Measurements from ENCODE around the gene EBF3.

EBF3 gene

GRCh38 chr10:129959544-129960480, 4.3 kb downstream of the EBF3 start:
- DNase-seq (ENCODE audit: low read depth in 2 of 2), result no peak

- no peak for DNase-seq (ENCODE audit: low read depth in 2 of 2)
Observed at GRCh38 chr10:129958629-129959543, 5.2 kb downstream of the EBF3 start.

- DNase-seq (ENCODE audit: low read depth in 2 of 2), result no peak
Observed at GRCh38 chr10:129958148-129958628, 5.9 kb downstream of the EBF3 start.

GRCh38 chr10:129956876-129957673, 7.0 kb downstream of the EBF3 start:
- DNase-seq (ENCODE audit: low read depth in 2 of 2), result no peak

GRCh38 chr10:129956286-129956670, 7.8 kb downstream of the EBF3 start:
- DNase-seq (ENCODE audit: low read depth in 2 of 2), result no peak

GRCh38 chr10:129955601-129956285, 8.3 kb downstream of the EBF3 start:
- no peak for DNase-seq (ENCODE audit: low read depth in 2 of 2)

GRCh38 chr10:129954492-129955315, 9.4 kb downstream of the EBF3 start:
- no peak for DNase-seq (ENCODE audit: low read depth in 2 of 2)

- DNase-seq (ENCODE audit: low read depth in 2 of 2), result peak; percentile 55 to 62
Observed at GRCh38 chr10:129953119-129954051, 10.7 kb downstream of the EBF3 start.

GRCh38 chr10:129952378-129953118, 11.5 kb downstream of the EBF3 start:
- DNase-seq (ENCODE audit: low read depth in 2 of 2), result no peak

- no peak for DNase-seq (ENCODE audit: low read depth in 2 of 2)
Observed at GRCh38 chr10:129951970-129952265, 12.2 kb downstream of the EBF3 start.

GRCh38 chr10:129951101-129951969, 12.7 kb downstream of the EBF3 start:
- no peak for DNase-seq (ENCODE audit: low read depth in 2 of 2)

- no peak for DNase-seq (ENCODE audit: low read depth in 2 of 2)
Observed at GRCh38 chr10:129950676-129951075, 13.4 kb downstream of the EBF3 start.

GRCh38 chr10:129949891-129950291, 14.2 kb downstream of the EBF3 start:
- no peak for DNase-seq (ENCODE audit: low read depth in 2 of 2)

- no peak for DNase-seq (ENCODE audit: low read depth in 2 of 2)
Observed at GRCh38 chr10:129949411-129949810, 14.7 kb downstream of the EBF3 start.

GRCh38 chr10:129946859-129947258, 17.2 kb downstream of the EBF3 start:
- DNase-seq (ENCODE audit: low read depth in 2 of 2), result no peak

GRCh38 chr10:129945941-129946760, 17.9 kb downstream of the EBF3 start:
- DNase-seq (ENCODE audit: low read depth in 2 of 2), result no peak

GRCh38 chr10:129945526-129945925, 18.5 kb downstream of the EBF3 start:
- DNase-seq (ENCODE audit: low read depth in 2 of 2), result no peak

Data from fibroblast of skin of left quadriceps (primary cell).